Measurements from ENCODE around the gene UAP1L1.
"Not testable (repeated sequence)": the region's sequence is repeated elsewhere in the genome, so short reads cannot be mapped to it uniquely, and the experiment has no call there.

Gene UAP1L1

DNA sequence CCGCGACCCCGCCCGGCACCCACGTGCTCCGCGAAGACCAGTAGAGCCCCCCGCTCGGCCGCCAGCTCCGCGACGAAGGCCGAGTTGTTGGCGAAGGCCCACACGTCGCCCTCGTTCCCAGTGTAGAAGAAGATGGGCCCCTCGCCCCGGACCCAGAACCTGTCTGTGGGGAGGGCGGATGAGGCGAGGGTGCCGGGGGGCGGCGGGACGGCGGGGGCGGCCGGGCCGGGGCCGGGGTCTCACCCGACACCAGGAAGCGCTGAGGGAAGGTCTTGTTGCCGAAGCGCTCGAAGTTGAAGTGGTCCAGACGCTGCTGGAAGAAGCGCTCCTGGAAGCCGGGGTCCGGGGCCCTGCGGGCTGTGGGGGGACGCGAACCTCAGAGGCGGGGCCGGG, 36.9 kb downstream of the UAP1L1 start:
- DNase-seq (ENCODE audit: low read depth, low spot score) = no peak

DNA sequence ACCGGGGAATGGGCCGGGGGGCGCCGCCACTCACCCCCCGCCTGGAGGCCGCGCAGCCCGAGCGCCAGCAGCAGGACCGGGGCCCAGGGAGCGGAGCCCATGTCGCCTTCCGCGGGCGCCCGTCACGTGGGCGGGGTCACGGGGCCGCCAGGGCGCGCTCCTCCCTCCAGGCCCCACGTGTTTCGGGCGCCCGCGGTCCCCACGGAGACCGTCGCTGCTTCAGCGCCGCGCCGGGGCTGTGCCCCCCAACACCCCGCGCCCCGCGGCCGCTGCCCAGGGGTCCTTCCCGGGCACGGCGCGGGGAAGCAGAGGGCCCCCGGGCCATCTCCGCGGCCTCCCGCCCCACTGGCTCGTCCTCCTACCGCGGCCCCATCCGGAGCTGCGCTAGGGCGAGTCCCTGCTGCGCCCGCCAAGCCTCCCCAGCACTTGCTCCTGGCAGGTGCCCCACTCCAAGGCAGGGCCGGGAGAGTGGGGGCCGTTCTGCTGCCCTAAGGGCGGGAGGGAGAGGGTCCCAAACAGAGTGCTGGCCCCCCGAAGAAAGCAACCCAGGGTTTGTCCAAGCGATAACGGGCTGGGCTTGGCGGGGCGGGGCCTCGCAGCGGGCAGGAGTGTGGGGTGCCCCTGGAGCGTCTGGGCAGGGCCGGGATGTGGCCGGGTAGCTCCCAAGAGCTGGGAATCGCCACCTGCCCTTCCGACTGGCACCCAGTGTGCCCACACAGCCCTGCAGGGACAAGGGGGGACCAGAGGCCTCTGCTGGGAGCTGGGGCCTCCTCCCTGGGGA, 37.5 kb downstream of the UAP1L1 start, which contains the start of gene DPP7:
Gene DPP7, minus strand, starts transcription at position 121 of the 781 bp plus-strand sequence. Its CDS starts 20 bp downstream, at position 101.
- no peak for DNase-seq (ENCODE audit: low read depth, low spot score)

DNA sequence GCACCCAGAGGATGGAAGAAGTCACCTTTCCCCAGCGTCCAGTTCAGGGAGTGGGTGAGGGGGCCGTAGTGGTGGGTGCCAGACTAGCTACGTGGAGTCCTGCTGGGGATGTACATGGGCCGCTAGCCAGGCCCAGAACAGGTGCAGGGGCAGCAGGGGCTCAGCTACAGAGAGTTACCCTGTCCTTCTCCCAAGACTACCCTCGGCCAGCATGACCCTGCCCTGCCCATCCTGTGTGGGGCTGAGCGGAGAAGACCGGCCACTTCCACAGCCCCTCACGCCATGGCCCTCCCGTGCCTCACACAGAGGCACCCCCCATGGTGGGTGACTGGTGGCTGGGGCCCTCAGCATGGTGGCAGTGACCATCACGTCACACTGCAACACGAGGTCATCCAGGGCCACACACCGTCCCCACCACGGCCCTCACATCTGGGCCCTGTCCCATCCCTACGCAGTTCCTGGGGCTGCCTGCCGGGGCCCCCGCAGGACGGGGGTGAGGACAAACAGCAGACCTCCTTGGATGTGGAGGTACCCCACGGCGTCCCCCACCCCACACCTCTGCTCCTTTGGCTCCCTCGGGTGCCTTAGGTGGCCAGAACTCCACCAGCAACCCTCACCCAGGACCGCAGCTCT, 38.2 kb downstream of the UAP1L1 start:
- DNase-seq (ENCODE audit: low read depth, low spot score) = no peak

DNA sequence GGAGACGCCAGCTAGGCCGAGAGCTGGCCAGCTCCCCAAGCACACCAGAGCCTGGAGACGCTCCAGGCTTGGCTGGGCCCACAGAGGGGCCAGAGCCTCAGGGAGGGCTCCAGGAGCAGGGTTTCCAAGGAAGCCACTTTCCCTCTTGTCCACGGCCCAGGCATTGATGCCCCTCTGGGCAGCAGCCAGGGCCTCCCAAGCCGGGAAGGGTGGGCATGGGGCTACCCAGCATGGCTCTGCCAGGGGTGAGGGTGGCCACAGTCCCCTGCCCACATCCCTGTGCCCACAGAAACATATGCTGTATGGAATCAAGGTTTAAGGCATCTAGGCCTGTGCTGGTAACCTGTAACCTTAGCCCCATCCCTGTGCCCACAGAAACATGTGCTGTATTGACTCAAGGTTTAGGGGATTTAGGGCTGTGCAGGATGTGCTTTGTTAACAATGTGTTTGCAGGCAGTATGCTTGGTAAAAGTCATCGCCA, 38.8 kb downstream of the UAP1L1 start:
- DNase-seq (ENCODE audit: low read depth, low spot score) = no peak

DNA sequence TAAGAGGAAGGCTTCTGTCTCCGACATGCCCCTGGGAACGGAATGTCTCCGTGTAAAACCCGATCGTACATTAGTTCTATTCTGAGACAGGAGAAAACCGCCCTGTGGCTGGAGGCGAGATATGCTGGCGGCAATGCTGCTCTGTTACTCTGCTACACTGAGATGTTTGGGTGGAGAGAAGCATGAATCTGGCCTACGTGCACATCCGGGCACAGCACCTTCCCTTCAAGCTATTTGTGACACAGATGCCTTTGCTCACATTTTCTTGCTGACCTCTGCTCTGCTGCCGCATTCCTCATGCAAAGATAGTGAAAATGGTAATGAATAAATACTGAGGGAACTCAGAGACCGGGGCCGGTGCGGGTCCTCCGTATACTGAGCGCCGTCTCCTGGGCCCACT, 39.4 kb downstream of the UAP1L1 start:
- DNase-seq (ENCODE audit: low read depth, low spot score) = no peak

DNA sequence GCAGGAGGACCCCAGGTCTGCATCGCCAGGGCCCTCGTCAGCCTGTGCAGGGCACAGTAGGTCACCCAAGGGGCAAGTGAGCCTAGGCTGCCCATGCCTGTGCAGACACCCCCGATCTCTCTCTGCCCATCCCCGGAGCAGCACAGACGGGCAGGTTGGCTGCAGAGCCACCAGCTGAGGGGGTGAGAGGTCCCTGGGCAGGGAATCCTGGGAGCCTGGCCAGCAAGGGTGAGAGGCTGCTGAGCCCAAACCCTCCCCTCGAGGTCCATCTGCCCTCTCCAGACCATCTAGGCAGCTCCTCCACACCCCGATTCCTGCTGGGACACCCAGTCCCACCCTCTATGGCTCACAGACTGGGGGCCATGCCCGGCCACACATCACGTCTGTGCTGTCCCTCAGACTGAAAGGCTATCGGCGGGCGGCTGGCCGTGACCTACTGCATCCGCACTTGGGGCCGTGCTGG, 40.0 kb downstream of the UAP1L1 start:
- no peak for DNase-seq (ENCODE audit: low read depth, low spot score)

DNA sequence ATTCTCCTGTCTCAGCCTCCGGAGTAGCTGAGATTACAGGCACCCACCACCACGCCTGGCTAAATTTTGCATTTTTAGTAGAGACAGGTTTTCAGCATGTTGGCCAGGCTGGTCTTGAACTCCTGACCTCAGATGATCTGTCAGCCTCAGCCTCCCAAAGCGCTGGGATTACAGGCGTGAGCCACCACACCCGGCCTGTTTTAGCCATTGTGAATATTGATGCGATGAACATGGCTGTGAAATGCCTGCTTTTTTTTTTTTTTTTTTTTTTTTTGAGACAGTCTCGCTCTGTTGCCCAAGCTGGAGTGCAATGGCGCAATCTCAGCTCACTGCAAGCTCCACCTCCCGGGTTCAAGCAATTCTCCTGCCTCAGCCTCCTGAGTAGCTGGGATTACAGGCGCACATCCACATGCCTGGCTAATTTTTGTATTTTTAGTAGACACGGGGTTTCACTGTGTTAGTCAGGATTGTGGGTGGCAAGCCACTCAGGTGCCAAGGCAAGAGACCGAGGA, 40.8 kb downstream of the UAP1L1 start:
- not testable (repeated sequence) for DNase-seq (ENCODE audit: low read depth, low spot score)

DNA sequence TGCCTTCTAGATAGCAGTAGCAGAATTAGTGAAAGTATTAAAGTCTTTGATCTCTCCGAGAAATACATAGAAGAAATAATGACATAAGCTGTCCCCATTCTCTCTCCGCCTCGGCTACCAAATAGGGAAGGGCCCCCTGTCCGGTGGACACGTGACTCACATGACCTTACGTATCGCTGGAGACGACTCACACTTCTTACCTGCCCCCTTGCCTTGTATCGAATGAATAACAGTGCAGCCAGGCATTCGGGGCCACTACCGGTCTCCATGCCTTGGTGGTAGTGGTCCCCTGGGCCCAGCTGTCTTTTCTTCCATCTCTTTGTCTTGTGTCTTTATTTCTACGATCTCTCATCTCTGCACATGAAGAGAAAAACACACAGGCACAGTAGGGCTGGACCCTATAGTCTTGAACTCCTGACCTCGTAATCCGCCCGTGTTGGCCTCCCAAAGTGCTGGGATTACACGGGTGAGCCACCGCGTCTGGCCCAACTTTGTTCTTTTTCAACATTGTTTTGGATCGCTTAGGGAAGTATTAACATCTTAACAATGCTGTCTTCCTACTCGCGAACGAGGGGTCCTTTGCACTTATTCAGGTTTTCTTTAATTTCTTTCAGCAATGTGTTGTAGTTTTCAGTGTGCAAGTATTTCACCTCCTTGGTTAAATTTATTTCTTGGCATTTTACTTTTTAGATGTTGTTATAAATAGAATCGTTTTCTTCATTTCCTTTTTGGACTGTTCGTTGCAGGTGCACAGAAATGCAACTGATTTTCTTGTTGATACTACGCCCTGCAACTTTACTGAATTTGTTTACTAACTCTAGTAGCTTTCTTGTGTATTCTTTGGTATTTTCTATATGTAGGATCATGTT, 44.8 kb downstream of the UAP1L1 start:
- DNase-seq (ENCODE audit: low read depth, low spot score) = not testable (repeated sequence)

DNA sequence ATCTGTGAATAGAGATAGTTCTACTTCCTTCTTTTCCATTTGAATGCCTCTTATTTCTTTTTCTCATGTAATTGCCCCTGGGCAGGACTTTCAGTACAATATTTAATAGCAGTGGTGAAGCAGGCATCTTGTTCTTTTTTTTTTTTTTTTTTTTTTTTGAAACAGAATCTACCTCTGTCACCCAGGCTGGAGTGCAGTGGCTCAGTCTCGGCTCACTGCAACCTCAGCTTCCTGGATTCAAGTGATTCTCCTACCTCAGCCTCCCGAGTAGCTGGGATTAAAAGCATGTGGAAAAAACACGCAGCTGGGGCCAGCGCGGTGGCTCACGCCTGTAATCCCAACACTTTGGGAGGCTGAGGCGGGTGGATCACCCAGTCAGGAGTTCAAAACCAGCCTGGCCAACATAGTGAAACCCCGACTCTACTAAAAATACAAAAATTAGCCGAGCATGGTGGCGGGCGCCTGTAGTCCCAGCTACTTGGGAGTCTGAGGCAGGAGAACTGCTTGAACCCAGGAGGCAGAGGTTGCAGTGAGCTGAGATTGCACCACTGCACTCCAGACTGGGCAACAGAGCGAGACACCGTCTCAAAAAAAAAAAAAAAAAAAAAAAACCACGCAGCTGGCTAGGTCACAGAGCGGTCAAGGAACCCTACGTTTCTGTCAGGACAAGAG, 45.6 kb downstream of the UAP1L1 start:
- not testable (repeated sequence) for DNase-seq (ENCODE audit: low read depth, low spot score)

DNA sequence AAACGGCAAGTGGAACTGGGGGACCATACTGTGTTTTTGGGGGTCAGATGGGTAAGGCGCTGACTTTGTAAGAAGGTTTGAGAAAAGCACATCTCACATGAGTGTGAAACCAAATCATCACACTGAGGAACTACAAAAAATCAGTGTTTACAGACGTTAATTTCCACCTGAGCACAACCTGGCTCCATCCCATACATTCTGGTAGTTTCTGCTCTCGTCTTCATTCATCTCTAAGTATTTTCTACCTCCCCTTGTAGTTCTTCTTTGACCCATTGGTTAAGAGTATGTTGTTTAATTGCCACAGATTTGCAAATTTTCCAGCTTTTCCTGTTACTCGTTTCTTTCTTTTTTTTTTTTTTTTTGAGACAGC, 46.1 kb downstream of the UAP1L1 start:
- DNase-seq (ENCODE audit: low read depth, low spot score) = no peak

DNA sequence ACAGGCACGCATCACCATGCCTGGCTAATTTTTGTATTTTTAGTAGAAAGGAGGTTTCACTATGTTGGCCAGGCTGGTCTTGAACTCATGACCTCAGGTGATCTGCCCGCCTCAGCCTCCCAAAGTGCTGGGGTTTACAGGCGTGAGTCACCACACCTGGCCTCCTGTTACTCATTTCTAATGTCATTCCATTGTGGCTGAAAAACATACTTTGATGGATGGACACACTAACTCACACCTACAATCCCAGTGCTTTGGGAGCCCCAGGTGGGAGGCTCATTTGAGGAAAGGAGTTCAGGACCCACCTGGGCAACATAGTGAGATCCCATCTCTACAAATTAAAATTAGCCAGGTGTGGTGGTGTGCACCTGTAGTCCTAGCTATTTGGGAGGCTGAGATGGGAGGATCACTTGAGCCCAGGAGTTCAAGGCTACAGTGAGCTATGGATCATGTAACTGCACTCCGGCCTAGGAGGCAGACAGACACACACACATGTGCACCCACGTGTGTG, 46.7 kb downstream of the UAP1L1 start:
- DNase-seq (ENCODE audit: low read depth, low spot score) = not testable (repeated sequence)

DNA sequence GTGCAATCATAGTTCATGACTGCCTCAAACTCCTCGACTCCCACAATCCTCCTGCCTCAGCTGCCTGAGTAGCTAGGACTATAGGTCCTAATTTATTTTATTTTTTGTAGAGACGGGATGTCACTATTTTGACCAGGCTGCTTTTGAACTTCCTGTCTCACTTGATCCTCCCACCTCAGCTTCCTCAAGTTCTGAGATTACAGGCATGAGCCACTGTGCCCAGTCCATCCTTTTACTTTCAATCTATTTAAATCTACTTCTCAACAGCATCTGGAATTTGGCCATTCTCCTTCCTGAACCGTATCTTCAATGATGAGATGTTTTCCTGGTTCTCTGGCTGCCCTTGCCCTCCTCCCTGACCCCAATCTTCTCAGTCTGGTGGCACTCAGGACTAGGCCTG, 49.5 kb downstream of the UAP1L1 start:
- no peak for DNase-seq (ENCODE audit: low read depth, low spot score)

DNA sequence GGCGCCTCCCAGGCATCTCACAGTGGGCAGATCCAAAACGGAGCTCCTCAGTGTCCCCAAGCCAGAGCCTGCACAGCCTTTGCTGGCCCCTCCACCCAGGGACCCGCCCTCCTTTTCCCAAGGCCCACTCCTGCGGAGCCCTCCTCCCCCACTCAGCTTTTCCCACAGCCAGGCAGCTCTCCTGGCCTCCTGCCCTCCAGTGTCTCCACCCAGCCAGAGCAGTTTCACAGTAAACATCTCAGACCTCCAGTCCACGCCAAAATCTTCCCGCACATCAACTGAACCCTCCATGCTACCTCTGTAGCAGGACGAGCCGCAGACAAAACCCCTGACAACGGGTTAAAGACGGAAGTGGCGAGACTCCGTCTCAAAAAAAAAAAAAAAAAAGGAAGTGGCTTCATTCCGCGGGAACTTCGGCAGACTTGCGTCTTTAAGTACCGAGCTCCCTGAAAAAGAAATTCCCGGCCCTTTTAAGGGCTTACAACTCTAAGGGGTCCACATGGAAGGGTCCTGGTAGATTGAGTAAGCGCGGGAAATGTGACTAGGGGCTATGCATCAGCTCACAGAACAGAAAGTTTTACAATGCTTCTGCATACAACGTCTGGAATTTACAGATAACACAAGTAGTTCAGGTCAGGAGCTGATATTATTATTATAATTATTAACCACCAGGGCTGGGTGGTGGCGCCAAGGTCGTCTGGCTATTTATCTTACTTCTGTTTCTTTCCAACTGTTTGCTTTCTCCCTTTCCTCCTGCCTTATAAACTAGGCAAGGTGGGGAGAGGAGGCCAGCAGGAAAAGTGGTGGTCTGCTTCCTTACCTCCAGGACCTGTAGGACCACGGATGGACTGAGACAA, 50.2 kb downstream of the UAP1L1 start:
- DNase-seq (ENCODE audit: low read depth, low spot score) = no peak

DNA sequence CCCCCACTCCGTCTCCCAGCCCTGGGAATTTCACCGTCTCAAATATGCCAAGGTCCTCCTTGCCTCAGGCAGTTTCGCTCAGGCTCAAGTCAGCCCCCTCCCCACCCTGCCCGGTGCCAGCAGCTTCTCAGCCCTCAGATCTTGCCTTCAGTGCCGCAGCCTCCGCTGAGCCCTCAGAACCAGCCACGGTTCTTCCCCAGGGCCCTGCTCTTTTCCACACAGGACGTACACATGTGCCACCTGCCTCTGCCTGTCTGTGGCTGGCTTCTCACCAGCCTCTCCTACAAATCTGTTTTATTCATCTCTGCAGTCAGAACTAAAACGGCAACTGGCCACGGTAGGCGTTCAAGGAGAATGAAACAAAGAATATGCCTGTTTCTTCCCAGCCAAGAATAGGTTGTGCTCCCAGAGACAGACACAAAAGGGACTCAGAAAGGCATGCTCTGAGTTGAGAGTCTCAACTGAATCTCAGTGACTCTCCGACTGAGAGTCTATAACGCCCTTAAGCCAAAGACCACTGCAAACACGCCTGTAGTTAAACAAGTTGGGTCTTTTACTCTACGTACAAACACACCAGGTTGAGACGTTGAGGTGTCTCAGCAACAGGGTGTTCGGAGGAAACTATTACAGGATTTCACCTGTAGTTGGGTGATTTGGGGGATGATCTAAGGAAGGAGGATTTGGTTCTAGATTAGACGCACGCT, 51.0 kb downstream of the UAP1L1 start:
- DNase-seq (ENCODE audit: low read depth, low spot score) = no peak

DNA sequence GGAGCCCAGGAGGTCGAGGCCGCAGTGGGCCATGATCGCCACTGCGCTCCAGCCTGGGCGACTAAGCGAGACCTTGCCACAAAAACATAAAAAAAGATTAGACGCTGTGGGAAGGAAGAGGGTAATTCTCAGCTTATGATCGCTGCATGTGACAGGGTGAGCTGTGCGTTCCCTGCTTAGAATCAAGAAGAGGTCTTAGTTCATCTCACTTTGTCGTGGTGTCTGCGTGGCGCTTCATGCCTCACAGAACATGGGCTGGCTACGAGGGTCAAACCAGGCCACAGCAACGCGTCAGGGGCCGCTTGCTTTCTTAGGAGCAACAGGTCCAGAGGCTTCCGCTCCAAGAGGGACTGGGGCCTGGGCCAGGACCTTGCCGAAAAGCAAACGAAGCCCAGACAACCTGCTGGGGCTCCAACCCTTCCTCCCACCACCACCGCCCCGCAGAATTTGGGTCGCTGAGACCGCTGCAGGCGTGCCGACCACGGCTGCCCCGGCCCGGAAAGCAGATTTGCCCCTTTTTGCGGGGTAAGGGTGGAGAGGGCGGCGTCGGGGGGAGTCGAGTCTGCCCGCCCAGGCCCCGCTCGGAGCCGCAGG, 51.6 kb downstream of the UAP1L1 start:
- no peak for DNase-seq (ENCODE audit: low read depth, low spot score)

DNA sequence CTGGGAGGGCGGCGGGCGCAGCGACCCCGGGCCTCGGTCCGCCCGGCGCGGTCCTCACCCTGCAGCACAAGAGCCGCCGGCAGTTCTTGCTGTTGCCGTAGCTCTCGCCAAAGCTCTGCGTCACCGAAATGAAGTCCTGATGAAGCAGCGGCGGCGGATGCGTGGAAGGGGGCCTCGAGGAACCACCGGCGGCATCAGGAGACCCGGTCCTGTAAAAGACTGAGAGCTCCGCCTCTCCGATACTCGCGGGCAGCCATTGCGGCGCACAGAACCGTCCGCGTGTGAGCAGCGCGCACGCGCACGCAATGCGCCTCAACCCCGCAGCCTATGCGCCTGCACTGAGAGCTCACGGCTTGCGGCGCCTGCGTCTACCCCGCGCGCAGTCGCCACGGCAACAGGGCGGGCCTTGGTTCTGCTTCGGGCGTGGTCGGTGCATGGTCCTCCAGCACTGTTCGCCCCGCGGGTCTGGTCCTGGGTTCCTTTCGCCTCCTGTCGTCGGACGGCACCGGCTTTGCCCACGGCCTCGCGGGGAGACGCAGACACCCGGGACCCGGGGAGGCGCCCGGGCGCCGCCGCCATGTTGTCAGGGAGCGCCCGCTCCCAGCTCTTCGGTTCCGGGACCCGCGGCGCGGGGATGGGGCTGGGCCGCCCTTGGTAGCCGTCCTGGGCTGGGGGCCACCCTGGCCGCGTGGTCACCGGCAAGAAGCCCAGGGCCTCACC, 52.3 kb downstream of the UAP1L1 start:
- DNase-seq (ENCODE audit: low read depth, low spot score) = peak; percentile 60

DNA sequence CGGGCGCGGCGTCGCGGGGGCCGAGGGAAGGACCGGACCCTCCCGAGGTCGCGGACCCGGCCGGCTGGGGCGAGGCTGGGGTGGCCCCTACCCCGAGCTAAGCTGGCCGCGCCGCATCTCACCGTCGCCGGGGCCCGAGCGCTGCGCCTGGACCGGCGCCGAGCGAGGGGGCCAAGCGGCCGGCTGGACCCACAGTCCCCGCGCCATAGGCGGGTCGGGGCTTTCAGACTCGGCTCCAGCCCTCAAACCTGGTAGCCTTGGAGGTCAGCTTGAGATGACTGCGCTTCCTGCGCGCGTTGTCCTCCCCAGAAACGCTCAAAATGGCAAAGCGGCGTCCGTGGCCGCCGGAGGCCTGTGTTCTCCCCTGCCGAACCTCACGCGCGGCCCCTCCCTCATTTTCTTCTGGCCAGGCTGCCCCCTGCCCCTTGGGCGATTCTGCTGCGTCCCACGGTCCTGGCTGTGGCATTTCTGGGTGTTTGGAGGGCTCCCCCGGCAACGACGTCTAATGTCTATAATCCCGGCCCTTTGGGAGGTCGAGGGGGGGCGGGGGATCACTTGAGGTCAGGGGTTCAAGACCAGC, 52.9 kb downstream of the UAP1L1 start:
- no peak for DNase-seq (ENCODE audit: low read depth, low spot score)

All from iPS DF 19.7 (cell line).